ENCODE results near the gene MYO19.
"Not testable (repeated sequence)": the region's sequence is repeated elsewhere in the genome, so short reads cannot be mapped to it uniquely, and the experiment has no call there.

MYO19 gene

DNA sequence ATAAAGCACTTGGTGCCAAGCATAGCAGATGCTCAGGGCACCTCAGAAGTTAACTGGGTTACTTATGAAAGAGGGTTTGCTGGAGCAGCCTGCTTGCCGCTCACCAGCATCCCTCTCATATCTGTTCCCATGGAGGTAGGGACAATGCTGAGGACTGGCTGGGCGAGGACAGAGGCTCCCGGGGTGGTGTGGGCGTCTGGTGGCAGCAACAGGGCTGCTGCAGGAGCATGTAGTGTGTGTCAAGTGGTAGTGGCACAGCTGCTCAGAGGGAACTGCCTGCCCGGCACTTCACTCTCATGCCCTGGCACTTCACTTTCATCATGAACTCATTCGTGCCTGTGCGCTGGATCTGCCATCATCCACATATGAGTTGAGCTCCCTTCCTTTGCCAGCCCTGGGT lies 75.1 kb downstream of the MYO19 start:
- H3K4me3 ChIP-seq (ENCODE audit: control insufficient read depth, low read depth, low read length): no peak overlapping the region
- TF ChIP-seq, protein P1, sequence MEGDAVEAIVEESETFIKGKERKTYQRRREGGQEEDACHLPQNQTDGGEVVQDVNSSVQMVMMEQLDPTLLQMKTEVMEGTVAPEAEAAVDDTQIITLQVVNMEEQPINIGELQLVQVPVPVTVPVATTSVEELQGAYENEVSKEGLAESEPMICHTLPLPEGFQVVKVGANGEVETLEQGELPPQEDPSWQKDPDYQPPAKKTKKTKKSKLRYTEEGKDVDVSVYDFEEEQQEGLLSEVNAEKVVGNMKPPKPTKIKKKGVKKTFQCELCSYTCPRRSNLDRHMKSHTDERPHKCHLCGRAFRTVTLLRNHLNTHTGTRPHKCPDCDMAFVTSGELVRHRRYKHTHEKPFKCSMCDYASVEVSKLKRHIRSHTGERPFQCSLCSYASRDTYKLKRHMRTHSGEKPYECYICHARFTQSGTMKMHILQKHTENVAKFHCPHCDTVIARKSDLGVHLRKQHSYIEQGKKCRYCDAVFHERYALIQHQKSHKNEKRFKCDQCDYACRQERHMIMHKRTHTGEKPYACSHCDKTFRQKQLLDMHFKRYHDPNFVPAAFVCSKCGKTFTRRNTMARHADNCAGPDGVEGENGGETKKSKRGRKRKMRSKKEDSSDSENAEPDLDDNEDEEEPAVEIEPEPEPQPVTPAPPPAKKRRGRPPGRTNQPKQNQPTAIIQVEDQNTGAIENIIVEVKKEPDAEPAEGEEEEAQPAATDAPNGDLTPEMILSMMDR (conservative IDR thresholded peaks at IDR 0.05; ENCODE audit: control insufficient read depth, insufficient read depth, low read depth, low read length): no peak
- no peak for DNase-seq (ENCODE audit: low read depth)

DNA sequence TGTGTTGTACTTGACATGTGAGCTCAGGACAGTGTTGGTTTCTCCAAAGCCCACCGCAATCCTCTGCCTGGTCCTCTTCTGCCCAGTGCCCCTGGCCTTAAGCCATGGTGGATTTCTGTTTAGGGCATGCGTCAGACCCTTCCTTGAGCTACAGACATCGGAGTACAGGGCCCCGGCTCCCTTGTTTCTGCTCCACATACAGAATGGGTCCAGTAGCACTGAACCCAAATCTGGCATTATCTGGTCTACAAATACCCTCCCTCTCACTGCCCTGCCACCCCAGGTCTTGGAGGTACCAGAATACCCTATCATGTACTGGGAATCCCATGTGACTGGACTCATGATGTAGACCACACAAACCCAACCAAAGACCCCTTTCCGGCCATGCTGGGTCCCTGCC lies 75.6 kb downstream of the MYO19 start:
- TF ChIP-seq, protein P1 (conservative IDR thresholded peaks at IDR 0.05; ENCODE audit: control insufficient read depth, insufficient read depth, low read depth, low read length): no peak
- H3K4me3 ChIP-seq (ENCODE audit: control insufficient read depth, low read depth, low read length): no peak overlapping the region
- no peak for DNase-seq (ENCODE audit: low read depth)

- not testable (repeated sequence) for DNase-seq (ENCODE audit: low read depth); H3K4me3 ChIP-seq (ENCODE audit: control insufficient read depth, low read depth, low read length)
These were observed 77.0 kb downstream of the MYO19 start for GRCh38 chr17:36457701-36458100.

DNA sequence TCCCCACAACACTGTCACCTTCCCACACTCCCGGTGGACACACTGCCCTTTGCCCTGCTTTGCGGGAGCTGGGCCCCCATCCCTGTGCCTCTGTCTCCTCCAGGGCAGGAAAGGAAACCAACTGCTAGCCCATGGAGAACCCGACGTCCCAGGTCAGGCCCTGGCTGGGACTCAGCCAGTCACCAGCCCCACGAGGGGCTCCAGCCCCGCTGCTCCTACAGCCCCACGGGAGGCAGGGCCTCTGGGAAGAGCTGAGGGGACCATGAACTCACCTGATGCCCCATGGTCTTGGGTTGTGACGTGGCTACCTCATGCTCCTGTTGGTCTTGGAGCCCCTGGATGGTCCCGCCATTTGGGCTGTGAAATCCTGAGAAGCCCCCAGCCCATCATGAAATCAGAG lies 81.8 kb downstream of the MYO19 start:
- H3K4me3 ChIP-seq (ENCODE audit: control insufficient read depth, low read depth, low read length); DNase-seq (ENCODE audit: low read depth): not testable (repeated sequence)

GRCh38 chr17:36449997-36450396 lies 84.7 kb downstream of the MYO19 start:
- DNase-seq (ENCODE audit: low read depth); H3K4me3 ChIP-seq (ENCODE audit: control insufficient read depth, low read depth, low read length): not testable (repeated sequence)
